Kidney (tissue), 14 donors: ENCODE results near the gene ITGA2. TPM values are rescaled to one million over a fixed set of nuclear protein-coding genes. Genes with fewer than 3 reads are reported as not detected.
A peak's percentile ranks its signal among the peaks of the same experiment; 100 is the strongest.

Source experiments
- DNase-seq, 5 donors: peaks; one replicate each; pipeline ENCODE4 v3.0.0-alpha.2; 2013 to 2020
- FAIRE-seq: peaks from 2 replicates; lab custom pipeline; 2012; peaks lifted over from hg19 to GRCh38; lab: Jason Lieb, UNC
- H3K27ac ChIP-seq, 2 donors: one replicate each; pipeline ENCODE4 v1.7.0; 2013; ENCODE audit warnings: low read depth in 2 of 2, low read length in 2 of 2, inconsistent platforms in 1 of 2
- H3K27me3 ChIP-seq: one replicate; pipeline ENCODE4 v1.7.1; 2013; ENCODE audit warnings: low read length, inconsistent platforms; ENCODE audit not compliant: control insufficient read depth, insufficient read depth
- H3K36me3 ChIP-seq, 3 donors: one replicate each; pipeline versions ENCODE4 v1.7.0 to v1.7.1; 2013; ENCODE audit warnings: low read length in 3 of 3, control low read depth in 1 of 3, inconsistent platforms in 1 of 3; ENCODE audit not compliant: insufficient read depth in 3 of 3, control insufficient read depth in 2 of 3
- H3K4me1 ChIP-seq, 3 donors: one replicate each; pipeline versions ENCODE4 v1.7.0 to v1.7.1; 2013; ENCODE audit warnings: low read length in 3 of 3, inconsistent platforms in 1 of 3, low read depth in 1 of 3; ENCODE audit not compliant: control insufficient read depth in 2 of 3, insufficient read depth in 2 of 3
- H3K4me3 ChIP-seq, 3 donors: one replicate each; pipeline versions ENCODE4 v1.7.0 to v1.8.1; 2013; ENCODE audit warnings: low read length in 3 of 3, control low read depth in 1 of 3, inconsistent platforms in 1 of 3
- H3K9ac ChIP-seq, 3 donors: one replicate each; pipeline versions ENCODE4 v1.7.0 to v1.7.1; 2013; ENCODE audit warnings: low read length in 3 of 3, control low read depth in 1 of 3, inconsistent platforms in 1 of 3
- H3K9me3 ChIP-seq, 3 donors: one replicate each; pipeline versions ENCODE4 v1.7.0 to v1.7.1; 2013; ENCODE audit warnings: low read length in 3 of 3, control low read depth in 1 of 3, inconsistent platforms in 1 of 3; ENCODE audit not compliant: control insufficient read depth in 2 of 3, insufficient read depth in 1 of 3
- intact Hi-C: fragments of 100-400 bp; cut with DNase I; formaldehyde crosslinking; loops from one replicate; pipeline ENCODE4 v1.11.1; 2022
- polyA plus RNA-seq: library from polyadenylated mRNA; stranded (reverse); fragments of 350-450 nt; fragmentation: Illumina TruSeq; extraction: RNeasy Lipid Tissue Mini Kit (QIAGEN cat#74804); gene quantifications from one replicate; pipeline ENCODE4 v1.2.3, GENCODE V29; 2014; ENCODE audit warnings: low read depth, low replicate concordance; ENCODE audit not compliant: insufficient read depth
- total RNA-seq: library from RNA; stranded (reverse); fragmentation: NEBNext Ultra II Directional; extraction: Animal tissue kit (Norgen Biotek cat#: 25700); gene quantifications from one replicate; pipeline ENCODE4 v1.2.1, GENCODE V29; 2021
- TF ChIP-seq, protein P1 (sequence below): IDR thresholded peaks from 3 replicates; pipeline ENCODE4 v1.5.1; 2012; ENCODE audit warnings: mild to moderate bottlenecking, moderate library complexity, borderline replicate concordance; ENCODE audit not compliant: insufficient read depth; ENCODE audit errors: extremely low read depth
- donor health status: control.
- donor health status: control.
- donor health status: control.
- donor health status: control.
- donor health status: control.
- donor health status: DM: yes; HTN: yes; CAD: no.
- donor health status: Normal renal cell carcinoma (clear cell type).

The ITGA2 gene
- total and polyA plus RNA-seq, 2 donors from 2014 or later = 4.9 to 44.5 TPM

DNA sequence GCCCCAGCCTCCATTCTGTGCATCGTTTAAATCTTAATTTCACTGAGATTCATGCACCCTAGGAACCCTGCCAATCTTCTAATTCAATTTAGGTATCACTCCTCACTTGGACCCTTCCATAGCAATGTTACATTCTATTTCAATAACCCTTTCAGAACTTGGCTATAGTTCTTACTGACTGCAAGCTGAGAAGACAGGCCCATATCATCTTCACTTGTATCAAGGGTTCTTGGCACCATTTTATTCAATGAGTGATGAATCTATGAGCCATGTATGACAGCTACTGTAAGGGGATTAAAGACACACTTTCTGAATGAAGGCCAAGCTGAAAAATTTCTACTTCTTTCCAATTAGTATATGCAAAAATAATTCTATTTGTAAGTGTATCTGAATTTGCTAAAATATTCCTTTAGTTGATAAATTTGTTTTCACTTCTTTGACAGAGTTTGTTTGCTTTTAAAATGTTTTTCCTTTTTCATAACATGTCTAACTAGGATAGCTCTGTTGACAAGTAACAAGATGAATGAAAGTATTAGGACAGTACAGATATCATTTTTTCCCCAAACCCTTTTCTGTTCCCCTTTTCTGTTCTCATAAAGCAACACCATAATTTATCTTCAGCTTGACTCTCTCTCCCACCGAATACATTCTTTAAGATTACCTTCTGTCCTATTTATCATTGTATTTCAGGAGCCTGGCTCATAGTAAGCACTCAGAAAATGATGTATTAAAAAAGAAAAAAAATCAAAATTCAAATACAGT is 9.6 kb downstream of the ITGA2 start:
- no peak for FAIRE-seq
- TF ChIP-seq, protein P1, sequence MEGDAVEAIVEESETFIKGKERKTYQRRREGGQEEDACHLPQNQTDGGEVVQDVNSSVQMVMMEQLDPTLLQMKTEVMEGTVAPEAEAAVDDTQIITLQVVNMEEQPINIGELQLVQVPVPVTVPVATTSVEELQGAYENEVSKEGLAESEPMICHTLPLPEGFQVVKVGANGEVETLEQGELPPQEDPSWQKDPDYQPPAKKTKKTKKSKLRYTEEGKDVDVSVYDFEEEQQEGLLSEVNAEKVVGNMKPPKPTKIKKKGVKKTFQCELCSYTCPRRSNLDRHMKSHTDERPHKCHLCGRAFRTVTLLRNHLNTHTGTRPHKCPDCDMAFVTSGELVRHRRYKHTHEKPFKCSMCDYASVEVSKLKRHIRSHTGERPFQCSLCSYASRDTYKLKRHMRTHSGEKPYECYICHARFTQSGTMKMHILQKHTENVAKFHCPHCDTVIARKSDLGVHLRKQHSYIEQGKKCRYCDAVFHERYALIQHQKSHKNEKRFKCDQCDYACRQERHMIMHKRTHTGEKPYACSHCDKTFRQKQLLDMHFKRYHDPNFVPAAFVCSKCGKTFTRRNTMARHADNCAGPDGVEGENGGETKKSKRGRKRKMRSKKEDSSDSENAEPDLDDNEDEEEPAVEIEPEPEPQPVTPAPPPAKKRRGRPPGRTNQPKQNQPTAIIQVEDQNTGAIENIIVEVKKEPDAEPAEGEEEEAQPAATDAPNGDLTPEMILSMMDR = no peak
- H3K27ac ChIP-seq = peak overlapping the region in 1 of 2 donors; percentile 49

DNA sequence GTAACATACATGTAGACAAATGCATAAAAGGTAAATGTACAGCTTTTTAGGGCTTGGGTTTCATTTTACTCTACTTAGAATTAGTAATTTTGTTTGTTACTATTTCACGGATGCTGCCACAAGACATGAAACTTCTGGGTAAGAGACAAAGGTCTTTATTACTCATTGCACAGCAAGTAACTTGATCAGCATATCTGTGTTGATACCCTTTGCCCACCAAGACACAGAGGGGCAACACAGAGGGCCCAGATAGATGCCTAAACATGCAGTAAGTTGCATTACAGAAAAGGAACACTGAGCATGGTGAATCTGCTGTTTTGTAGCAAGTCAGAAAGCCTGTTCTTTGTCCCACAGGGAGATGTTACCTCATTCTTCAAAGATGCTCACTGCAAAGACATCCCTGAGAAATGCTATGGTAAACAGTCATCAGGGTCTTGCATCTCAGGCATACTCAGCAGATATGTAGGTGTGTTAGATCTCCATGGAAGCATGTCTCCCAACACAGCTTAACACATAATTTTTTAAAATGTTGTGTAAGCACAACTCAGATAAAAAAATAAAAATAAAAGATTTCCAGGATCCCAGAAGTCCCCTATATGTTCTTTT is 10.3 kb downstream of the ITGA2 start:
- H3K4me1 ChIP-seq = peaks cover 0 to 11% (median 4%) of the 10 kb centered on the region in 3 donors
- H3K9ac ChIP-seq = no peak overlapping the region
- no peak for DNase-seq
- TF ChIP-seq, protein P1 = no peak
- H3K9me3 ChIP-seq = no peaks in the 10 kb centered on the region
- H3K27me3 ChIP-seq = no peaks in the 10 kb centered on the region
- H3K4me3 ChIP-seq = no peak overlapping the region
- no peak overlapping the region for H3K27ac ChIP-seq
- FAIRE-seq = no peak
- intact Hi-C loops = no loop called here
- H3K36me3 ChIP-seq = no peaks in the 10 kb centered on the region

More for the DNA sequence above, 9.6 kb downstream of the ITGA2 start:
- H3K4me1 ChIP-seq = peaks cover 0 to 11% (median 4%) of the 10 kb centered on the region in 3 donors
- no peaks in the 10 kb centered on the region for H3K27me3 ChIP-seq
- DNase-seq = no peak
- H3K9me3 ChIP-seq = no peaks in the 10 kb centered on the region
- no peak overlapping the region for H3K9ac ChIP-seq
- intact Hi-C loops = no loop called here
- H3K4me3 ChIP-seq = no peak overlapping the region
- H3K36me3 ChIP-seq = no peaks in the 10 kb centered on the region

DNA sequence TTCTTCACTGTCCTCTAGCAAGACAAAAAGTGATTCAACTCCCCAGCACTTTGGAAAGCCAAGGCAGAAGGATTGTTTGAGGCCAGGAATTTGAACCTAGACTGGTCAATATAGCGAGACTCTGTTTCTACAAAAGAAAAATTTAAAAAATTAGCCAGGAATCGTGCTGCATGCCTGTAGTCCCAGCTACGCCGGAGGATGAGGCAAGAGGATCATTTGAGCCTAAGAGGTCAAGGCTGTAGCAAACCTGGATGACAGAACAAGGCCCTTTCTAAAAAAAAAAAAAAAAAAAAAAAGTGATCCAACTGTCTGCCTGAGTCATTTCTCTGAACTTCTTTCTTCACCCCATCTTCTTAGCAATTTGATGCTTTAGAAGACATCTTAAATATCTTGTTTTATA is 12.4 kb downstream of the ITGA2 start:
- DNase-seq (no peak), FAIRE-seq (no peak)
- H3K27ac ChIP-seq = no peak overlapping the region
- H3K4me1 ChIP-seq = peaks cover 0 to 8% (median 0%) of the 10 kb centered on the region in 3 donors
- no peak overlapping the region for H3K9ac ChIP-seq
- no peaks in the 10 kb centered on the region for H3K9me3 ChIP-seq
- TF ChIP-seq, protein P1 = no peak
- H3K4me3 ChIP-seq = no peak overlapping the region
- no peaks in the 10 kb centered on the region for H3K36me3 ChIP-seq
- intact Hi-C loops = no loop called here
- no peaks in the 10 kb centered on the region for H3K27me3 ChIP-seq
